22Rv1 (cell line): ENCODE measurements around the gene TROAP.

Experiments used
- ZFX ChIP-seq: fragments of 450-650 bp; IDR thresholded peaks from 2 replicates; pipeline ENCODE4 v1.6.1; 2017; ENCODE audit warnings: antibody characterized with exemption, borderline replicate concordance
- TF ChIP-seq, protein P1 (sequence below): fragments of 450-650 bp; IDR thresholded peaks from 2 replicates; pipeline ENCODE4 v1.5.1; 2017; ENCODE audit warnings: mild to moderate bottlenecking

DNA sequence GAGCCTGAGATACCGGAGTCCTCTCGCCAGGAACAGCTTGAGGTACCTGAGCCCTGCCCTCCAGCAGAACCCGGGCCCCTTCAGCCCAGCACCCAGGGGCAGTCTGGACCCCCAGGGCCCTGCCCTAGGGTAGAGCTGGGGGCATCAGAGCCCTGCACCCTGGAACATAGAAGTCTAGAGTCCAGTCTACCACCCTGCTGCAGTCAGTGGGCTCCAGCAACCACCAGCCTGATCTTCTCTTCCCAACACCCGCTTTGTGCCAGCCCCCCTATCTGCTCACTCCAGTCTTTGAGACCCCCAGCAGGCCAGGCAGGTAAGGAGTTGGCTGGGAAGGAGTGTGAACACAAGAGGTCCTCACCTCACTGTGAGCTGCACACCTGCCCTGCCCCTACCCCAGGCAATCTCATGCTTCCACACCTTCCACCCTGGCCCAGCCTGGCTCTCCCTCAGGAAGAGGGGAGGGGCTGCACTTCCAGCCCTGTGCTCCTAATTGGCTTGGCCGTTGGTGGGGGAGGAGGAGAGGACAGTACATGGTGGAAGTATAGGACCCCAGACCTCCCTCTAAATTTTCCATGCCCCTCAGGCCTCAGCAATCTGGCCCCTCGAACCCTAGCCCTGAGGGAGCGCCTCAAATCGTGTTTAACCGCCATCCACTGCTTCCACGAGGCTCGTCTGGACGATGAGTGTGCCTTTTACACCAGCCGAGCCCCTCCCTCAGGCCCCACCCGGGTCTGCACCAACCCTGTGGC, 7.8 kb downstream of the TROAP start:
- TF ChIP-seq, protein P1, sequence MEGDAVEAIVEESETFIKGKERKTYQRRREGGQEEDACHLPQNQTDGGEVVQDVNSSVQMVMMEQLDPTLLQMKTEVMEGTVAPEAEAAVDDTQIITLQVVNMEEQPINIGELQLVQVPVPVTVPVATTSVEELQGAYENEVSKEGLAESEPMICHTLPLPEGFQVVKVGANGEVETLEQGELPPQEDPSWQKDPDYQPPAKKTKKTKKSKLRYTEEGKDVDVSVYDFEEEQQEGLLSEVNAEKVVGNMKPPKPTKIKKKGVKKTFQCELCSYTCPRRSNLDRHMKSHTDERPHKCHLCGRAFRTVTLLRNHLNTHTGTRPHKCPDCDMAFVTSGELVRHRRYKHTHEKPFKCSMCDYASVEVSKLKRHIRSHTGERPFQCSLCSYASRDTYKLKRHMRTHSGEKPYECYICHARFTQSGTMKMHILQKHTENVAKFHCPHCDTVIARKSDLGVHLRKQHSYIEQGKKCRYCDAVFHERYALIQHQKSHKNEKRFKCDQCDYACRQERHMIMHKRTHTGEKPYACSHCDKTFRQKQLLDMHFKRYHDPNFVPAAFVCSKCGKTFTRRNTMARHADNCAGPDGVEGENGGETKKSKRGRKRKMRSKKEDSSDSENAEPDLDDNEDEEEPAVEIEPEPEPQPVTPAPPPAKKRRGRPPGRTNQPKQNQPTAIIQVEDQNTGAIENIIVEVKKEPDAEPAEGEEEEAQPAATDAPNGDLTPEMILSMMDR, result no peak
- TF ChIP-seq ZFX, result no peak
